Natural killer cell (primary cell): ENCODE results near the gene BHLHA15. TPM values are rescaled to one million over a fixed set of nuclear protein-coding genes. Genes with fewer than 3 reads are reported as not detected.

Source experiments
- ATAC-seq, 3 donors: fragments of 150-1000 bp in 2 of 3; fragments of 200-7000 bp in 1 of 3; cut with Tn5 transposase; 1 replicate in 1 of 3; 2 replicates in 2 of 3; pipeline ENCODE4 v1.10.0; 2021; ENCODE audit warnings: mild to moderate bottlenecking in 2 of 3, moderate library complexity in 2 of 3
- DNase-seq, 2 donors: peaks; one replicate each; pipeline versions ENCODE4 v3.0.0 to v3.0.0-alpha.2; 2013 to 2021; ENCODE audit warnings: mixed read lengths in 1 of 2
- H3K27ac ChIP-seq: one replicate; pipeline ENCODE4 v1.5.1; 2013; ENCODE audit warnings: mild to moderate bottlenecking, low read length
- H3K27me3 ChIP-seq: one replicate; pipeline ENCODE4 v1.6.1; 2013; ENCODE audit warnings: low read length; ENCODE audit not compliant: control insufficient read depth, insufficient read depth
- H3K36me3 ChIP-seq: one replicate; pipeline ENCODE4 v1.6.1; 2013; ENCODE audit warnings: low read length; ENCODE audit not compliant: control insufficient read depth, insufficient read depth
- H3K4me1 ChIP-seq: one replicate; pipeline ENCODE4 v1.6.1; 2013; ENCODE audit warnings: low read length; ENCODE audit not compliant: control insufficient read depth, insufficient read depth
- H3K4me3 ChIP-seq: one replicate; pipeline ENCODE4 v1.5.1; 2013; ENCODE audit warnings: low read length
- H3K9me3 ChIP-seq: one replicate; pipeline ENCODE4 v1.6.1; 2013; ENCODE audit warnings: low read length; ENCODE audit not compliant: control insufficient read depth, insufficient read depth
- H3K27ac Mint-ChIP-seq, 2 donors: one replicate each; pipeline ENCODE4 v1.8.0; 2022; ENCODE audit warnings: mild to moderate bottlenecking in 2 of 2, mixed read lengths in 2 of 2, moderate library complexity in 1 of 2
- H3K27me3 Mint-ChIP-seq, 2 donors: one replicate each; pipeline ENCODE4 v1.8.0; 2022; ENCODE audit warnings: low read depth in 2 of 2, mixed read lengths in 2 of 2
- H3K36me3 Mint-ChIP-seq: one replicate; pipeline ENCODE4 v1.8.0; 2022; ENCODE audit warnings: mixed read lengths
- H3K4me1 Mint-ChIP-seq, 2 donors: one replicate each; pipeline ENCODE4 v1.8.0; 2022; ENCODE audit warnings: mixed read lengths in 2 of 2
- H3K4me3 Mint-ChIP-seq: one replicate; pipeline ENCODE4 v1.8.0; 2022; ENCODE audit warnings: mild to moderate bottlenecking, moderate library complexity, mixed read lengths
- H3K9me3 Mint-ChIP-seq, 2 donors: one replicate each; pipeline ENCODE4 v1.8.0; 2022; ENCODE audit warnings: mixed read lengths in 2 of 2
- CTCF ChIP-seq: fragments of 200-600 bp; IDR thresholded peaks from one replicate; pipeline ENCODE4 v1.8.0; 2022; ENCODE audit warnings: antibody characterized with exemption
- WGBS: methylation state at CpG from one replicate; pipeline ENCODE4 v1.1.7; 2013; ENCODE audit warnings: missing lambda C conversion rate; ENCODE audit not compliant: insufficient coverage; 5-methylcytosine and 5-hydroxymethylcytosine counted together
- intact Hi-C: fragments of 100-400 bp; cut with micrococcal nuclease; formaldehyde crosslinking; loops from one replicate; pipeline ENCODE4 v1.14.2; 2022
- total RNA-seq, 4 donors: library from RNA; stranded (reverse); fragments of 120-200 nt in 1 of 4; gene quantifications; one replicate each; pipeline versions ENCODE4 v1.2.3 to v1.2.4, GENCODE V29; 2013 to 2022

The BHLHA15 gene
- total RNA-seq, 3 donors from 2014 or later (not counting 1 experiment from before 2014, with no cell fraction given) = 3.3 TPM; not detected in 2

DNA sequence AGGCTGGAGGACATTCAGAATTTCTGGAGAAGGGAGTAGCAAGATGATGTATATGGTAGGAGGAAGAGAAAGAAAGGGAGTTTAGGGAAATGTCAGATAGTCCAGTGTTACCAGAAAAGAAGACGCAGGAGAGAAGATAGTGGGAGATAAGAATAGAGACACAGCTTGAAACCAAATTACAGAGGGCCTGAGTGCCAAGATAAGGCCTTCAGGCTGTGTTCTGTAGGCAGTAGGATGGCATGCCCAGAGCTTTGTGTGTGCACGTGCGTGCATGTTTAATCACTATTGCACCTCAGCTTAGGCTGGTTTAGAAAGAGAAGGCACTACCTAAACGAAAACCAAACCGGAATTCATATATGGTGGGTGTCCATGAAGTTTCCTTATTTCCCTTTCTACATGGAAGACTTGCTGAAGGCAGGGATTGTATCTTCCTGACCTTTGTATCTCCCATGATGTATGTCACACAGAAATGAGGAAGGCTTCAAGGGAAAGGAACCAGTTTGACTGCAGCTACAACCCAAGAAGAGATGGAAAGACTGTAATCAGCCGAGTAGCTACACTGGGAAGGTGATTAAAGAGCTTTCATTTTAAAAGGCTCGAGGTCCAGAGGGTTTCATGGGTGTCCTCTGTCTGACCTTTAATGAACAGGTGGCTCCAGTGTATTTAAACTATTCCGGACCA lies 35.8 kb upstream of the BHLHA15 start:
- no peak overlapping the region for H3K4me3 ChIP-seq
- H3K4me1 Mint-ChIP-seq = no peaks in the 10 kb centered on the region
- H3K27me3 ChIP-seq = no peaks in the 10 kb centered on the region
- no peaks in the 10 kb centered on the region for H3K36me3 Mint-ChIP-seq
- H3K4me3 Mint-ChIP-seq = no peak overlapping the region
- H3K36me3 ChIP-seq = peaks cover 5% of the 10 kb centered on the region
- no peaks in the 10 kb centered on the region for H3K9me3 ChIP-seq
- DNase-seq = no peak
- no peaks in the 10 kb centered on the region for H3K4me1 ChIP-seq
- no peak for TF ChIP-seq CTCF
- H3K27ac Mint-ChIP-seq = no peak overlapping the region
- intact Hi-C loops = no loop called here
- ATAC-seq = no peak
- 93% methylated on average over 6 of the region's 8 CpGs for WGBS
- H3K27me3 Mint-ChIP-seq = no peaks in the 10 kb centered on the region
- H3K27ac ChIP-seq = no peak overlapping the region
- no peaks in the 10 kb centered on the region for H3K9me3 Mint-ChIP-seq

DNA sequence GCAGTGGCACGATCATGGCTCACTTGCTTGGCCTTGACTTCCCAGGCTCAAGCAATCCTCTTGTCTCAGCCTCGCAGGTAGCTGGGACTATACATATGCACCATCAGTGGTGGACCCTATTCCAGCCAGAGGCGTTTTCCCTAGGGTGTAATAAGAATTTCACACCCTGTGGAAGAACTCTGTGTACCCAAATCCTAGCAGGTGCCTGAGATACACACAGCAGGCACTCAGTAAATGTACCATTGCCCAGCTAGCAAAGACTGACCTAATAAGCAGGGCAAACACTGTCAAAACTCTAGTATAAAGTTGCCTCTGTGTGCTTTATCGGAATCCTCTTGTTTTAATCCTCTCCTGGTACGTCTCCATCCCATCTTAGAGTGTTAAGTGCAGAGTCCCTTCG lies 33.7 kb upstream of the BHLHA15 start:
- H3K4me3 Mint-ChIP-seq = no peak overlapping the region
- intact Hi-C loops = no loop called here
- no peaks in the 10 kb centered on the region for H3K9me3 Mint-ChIP-seq
- no peak overlapping the region for H3K27ac ChIP-seq
- no peaks in the 10 kb centered on the region for H3K27me3 Mint-ChIP-seq
- no peak overlapping the region for H3K4me3 ChIP-seq
- no peak for ATAC-seq
- TF ChIP-seq CTCF = no peak
- H3K36me3 Mint-ChIP-seq = no peaks in the 10 kb centered on the region
- no peak for DNase-seq
- H3K4me1 Mint-ChIP-seq = no peaks in the 10 kb centered on the region
- H3K9me3 ChIP-seq = no peaks in the 10 kb centered on the region
- no peaks in the 10 kb centered on the region for H3K27me3 ChIP-seq
- H3K27ac Mint-ChIP-seq = no peak overlapping the region
- 98% methylated on average over 6 of the region's 6 CpGs for WGBS
- H3K4me1 ChIP-seq = no peaks in the 10 kb centered on the region
- peaks cover 2% of the 10 kb centered on the region for H3K36me3 ChIP-seq

DNA sequence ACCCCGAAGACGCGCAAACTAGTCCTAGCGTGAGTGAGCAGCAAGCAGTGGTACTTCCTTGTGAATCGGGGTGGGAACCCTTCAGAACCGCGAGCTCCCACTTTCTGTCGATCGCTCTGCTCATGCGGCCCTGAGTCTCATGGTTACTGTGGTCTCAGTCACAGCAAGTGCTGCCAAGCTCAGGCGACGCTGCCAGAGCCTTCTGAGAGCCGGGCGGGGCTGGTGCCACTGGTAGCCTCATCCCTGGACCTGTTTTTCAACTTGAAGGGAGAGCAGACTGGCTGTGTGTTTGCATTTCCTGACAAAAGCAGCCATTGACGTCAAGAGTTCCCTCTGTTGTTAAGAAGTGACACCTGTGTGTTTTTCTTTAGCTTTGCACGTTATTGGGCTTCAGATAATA lies 32.9 kb upstream of the BHLHA15 start:
- H3K36me3 Mint-ChIP-seq = no peaks in the 10 kb centered on the region
- H3K4me3 Mint-ChIP-seq = no peak overlapping the region
- no peak for DNase-seq
- TF ChIP-seq CTCF = no peak
- no peaks in the 10 kb centered on the region for H3K27me3 Mint-ChIP-seq
- Histone ChIP-seq H3K4me3 (no peak overlapping the region), H3K9me3 (no peaks in the 10 kb centered on the region), H3K4me1 (no peaks in the 10 kb centered on the region), H3K27ac (no peak overlapping the region), H3K27me3 (no peaks in the 10 kb centered on the region), H3K36me3 (peaks cover 2% of the 10 kb centered on the region)
- H3K27ac Mint-ChIP-seq = no peak overlapping the region
- 97% methylated on average over 16 of the region's 16 CpGs for WGBS
- no peak for ATAC-seq
- no peaks in the 10 kb centered on the region for H3K9me3 Mint-ChIP-seq
- no peaks in the 10 kb centered on the region for H3K4me1 Mint-ChIP-seq
- intact Hi-C loops = no loop called here
